DMS53 (cell line): ENCODE results near the gene KCND1.

ENCODE experiments used
- DNase-seq: peaks from one replicate; lab custom pipeline; 2025; lab: John Stamatoyannopoulos, UW

The KCND1 gene

DNA sequence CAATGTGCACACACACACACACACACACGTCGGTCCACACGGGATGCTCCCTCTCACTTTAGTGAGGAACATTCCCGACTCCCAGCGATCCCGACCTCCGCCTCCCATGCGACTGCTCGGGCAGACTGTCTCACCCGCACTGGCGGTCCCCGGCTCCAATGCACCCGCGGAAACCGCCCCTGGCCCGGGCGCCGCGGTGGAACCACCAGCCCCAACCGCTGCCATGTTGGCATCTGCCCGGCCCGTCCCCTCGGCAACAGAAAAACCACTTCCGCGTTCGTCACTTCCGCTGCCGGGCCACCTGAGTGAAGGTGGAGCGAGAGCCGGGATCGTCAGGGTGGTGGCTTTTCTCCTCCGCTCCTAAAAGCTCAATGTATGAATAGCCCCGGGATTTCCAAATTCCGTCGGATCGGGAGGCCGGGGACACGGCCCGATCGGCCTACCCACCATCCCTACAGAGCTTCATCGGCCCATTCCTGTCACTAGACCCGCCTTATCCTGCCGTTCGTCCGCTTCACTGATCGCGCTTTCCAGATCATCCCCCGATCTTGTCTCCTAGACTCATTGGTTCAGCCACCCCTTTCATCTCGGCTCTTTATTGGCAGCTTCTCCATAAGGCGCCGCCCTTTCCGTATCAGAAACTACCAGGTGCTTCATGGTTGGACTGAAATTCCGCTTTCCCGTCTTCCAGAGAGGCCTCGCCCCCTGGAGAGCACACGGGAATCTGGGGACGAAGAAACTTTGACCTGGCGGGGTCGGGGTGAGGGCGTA lies 60.0 kb downstream of the KCND1 start, which contains the start of gene SLC35A2:
Gene SLC35A2 (minus strand): TSS at position 235 of the 771 bp plus-strand sequence. CDS start 10 bp downstream, at position 225.
- peak; percentile 95 for DNase-seq
